Keratinocyte (primary cell): ENCODE data around the gene ABHD4. TPM values are rescaled to one million over a fixed set of nuclear protein-coding genes. Genes with fewer than 3 reads are reported as not detected.
"Not testable (repeated sequence)": the region's sequence is repeated elsewhere in the genome, so short reads cannot be mapped to it uniquely, and the experiment has no call there.

Experiments
- DNase-seq: peaks from one replicate; pipeline ENCODE4 v3.0.0-alpha.2; 2011; ENCODE audit warnings: low read depth, missing footprints, low spot score
- FAIRE-seq: peaks from 2 replicates; lab custom pipeline; 2011; peaks lifted over from hg19 to GRCh38; lab: Jason Lieb, UNC
- H2AFZ ChIP-seq: 2 replicates; pipeline ENCODE4 v1.6.0; 2012; ENCODE audit warnings: low read length, control low read depth, inconsistent platforms; ENCODE audit not compliant: control insufficient read depth
- H3K27ac ChIP-seq: 2 replicates; pipeline ENCODE4 v1.5.1; 2011; ENCODE audit warnings: low read length; ENCODE audit not compliant: control insufficient read depth, insufficient read depth
- H3K27me3 ChIP-seq: 3 replicates; pipeline ENCODE4 v1.6.0; 2011; ENCODE audit warnings: low read length; ENCODE audit not compliant: control insufficient read depth, insufficient read depth; ENCODE audit errors: extremely low read depth
- H3K36me3 ChIP-seq, 2 experiments: 2 replicates in 1 of 2; 3 replicates in 1 of 2; pipeline ENCODE4 v1.5.1; 2011; ENCODE audit warnings: low read length in 2 of 2, mild to moderate bottlenecking in 1 of 2; ENCODE audit not compliant: control insufficient read depth in 2 of 2, insufficient read depth in 2 of 2; ENCODE audit errors: extremely low read depth in 1 of 2
- H3K4me1 ChIP-seq: 3 replicates; pipeline ENCODE4 v1.5.1; 2011; ENCODE audit warnings: low read length; ENCODE audit not compliant: control insufficient read depth, insufficient read depth; ENCODE audit errors: extremely low read depth
- H3K4me2 ChIP-seq: 3 replicates; pipeline ENCODE4 v1.6.0; 2011; ENCODE audit warnings: low read depth, low read length; ENCODE audit not compliant: control insufficient read depth, insufficient read depth; ENCODE audit errors: extremely low read depth
- H3K4me3 ChIP-seq, 3 experiments: fragments of 200-600 bp in 1 of 3; sonication (generic) in 1 of 3; 2 replicates in 2 of 3; 3 replicates in 1 of 3; pipeline ENCODE4 v1.5.1; 2011 to 2016; ENCODE audit warnings: low read length in 3 of 3, mild to moderate bottlenecking in 3 of 3, control low read depth in 2 of 3, inconsistent platforms in 1 of 3, low read depth in 1 of 3, mixed read lengths in 1 of 3, mixed run types in 1 of 3, moderate library complexity in 1 of 3; ENCODE audit not compliant: control insufficient read depth in 2 of 3, insufficient read depth in 2 of 3; ENCODE audit errors: extremely low read depth in 1 of 3
- H3K79me2 ChIP-seq: 2 replicates; pipeline ENCODE4 v1.6.0; 2012; ENCODE audit warnings: low read length; ENCODE audit not compliant: control insufficient read depth, insufficient read depth
- H3K9ac ChIP-seq: 3 replicates; pipeline ENCODE4 v1.6.0; 2011; ENCODE audit warnings: low read length; ENCODE audit not compliant: control insufficient read depth, insufficient read depth; ENCODE audit errors: extremely low read depth
- H3K9me1 ChIP-seq: 3 replicates; pipeline ENCODE4 v1.6.0; 2011; ENCODE audit warnings: low read length; ENCODE audit not compliant: control insufficient read depth, insufficient read depth; ENCODE audit errors: extremely low read depth
- H3K9me3 ChIP-seq: 2 replicates; pipeline ENCODE4 v1.5.1; 2012; ENCODE audit warnings: low read depth, low read length; ENCODE audit not compliant: control insufficient read depth
- H4K20me1 ChIP-seq: 3 replicates; pipeline ENCODE4 v1.6.0; 2011; ENCODE audit warnings: low read length; ENCODE audit not compliant: control insufficient read depth, insufficient read depth; ENCODE audit errors: extremely low read depth
- EZH2 ChIP-seq: IDR thresholded peaks from one replicate; pipeline ENCODE4 v1.6.1; 2012; ENCODE audit warnings: inconsistent platforms, mild to moderate bottlenecking, low read length, moderate library complexity
- dilution Hi-C: fragments of 300-500 bp; cut with MboI; formaldehyde crosslinking; loops from one replicate; pipeline ENCODE4 v1.7.0; 2020; ENCODE audit warnings: low sequenced_read_pairs; ENCODE audit not compliant: extremely low pct_ligation_motif_present
- polyA plus RNA-seq, 5 experiments: library from polyadenylated mRNA; depleted of rRNA in 3 of 5; stranded (reverse) in 3 of 5; stranded (forward) in 1 of 5; unstranded in 1 of 5; fragments of >200 nt; gene quantifications; 1 replicate in 1 of 5; 2 replicates in 3 of 5; 3 replicates in 1 of 5; pipeline versions ENCODE4 v1.2.1 to v1.2.3, GENCODE V29; 2011 to 2012; ENCODE audit warnings: missing spikeins in 2 of 5, low read depth in 1 of 5, low replicate concordance in 1 of 5
- TF ChIP-seq, protein P1 (sequence below), 3 experiments: IDR thresholded peaks in 1 of 3; conservative IDR thresholded peaks in 1 of 3; optimal IDR thresholded peaks in 1 of 3; 2 replicates in 2 of 3; 3 replicates in 1 of 3; pipeline versions ENCODE3 to v1.5.1; 2011; ENCODE audit warnings: low read length in 3 of 3, mild to moderate bottlenecking in 3 of 3, moderate library complexity in 2 of 3, control low read depth in 1 of 3, inconsistent platforms in 1 of 3; ENCODE audit not compliant: insufficient read depth in 2 of 3; ENCODE audit errors: extremely low read depth in 1 of 3

The ABHD4 gene
- polyA plus RNA-seq, 1 donor (not counting 4 experiments of a cell fraction or from before 2014, with no cell fraction given): 17.7 TPM

- FAIRE-seq: no peak
- peaks cover 15% of the 10 kb centered on the region for H3K4me1 ChIP-seq
- H3K36me3 ChIP-seq: peaks cover 0 to 4% of the 10 kb centered on the region in 2 experiments
- peaks cover 9% of the 10 kb centered on the region for H4K20me1 ChIP-seq
- no peaks in the 10 kb centered on the region for H3K9me3 ChIP-seq
- TF ChIP-seq, protein P1, sequence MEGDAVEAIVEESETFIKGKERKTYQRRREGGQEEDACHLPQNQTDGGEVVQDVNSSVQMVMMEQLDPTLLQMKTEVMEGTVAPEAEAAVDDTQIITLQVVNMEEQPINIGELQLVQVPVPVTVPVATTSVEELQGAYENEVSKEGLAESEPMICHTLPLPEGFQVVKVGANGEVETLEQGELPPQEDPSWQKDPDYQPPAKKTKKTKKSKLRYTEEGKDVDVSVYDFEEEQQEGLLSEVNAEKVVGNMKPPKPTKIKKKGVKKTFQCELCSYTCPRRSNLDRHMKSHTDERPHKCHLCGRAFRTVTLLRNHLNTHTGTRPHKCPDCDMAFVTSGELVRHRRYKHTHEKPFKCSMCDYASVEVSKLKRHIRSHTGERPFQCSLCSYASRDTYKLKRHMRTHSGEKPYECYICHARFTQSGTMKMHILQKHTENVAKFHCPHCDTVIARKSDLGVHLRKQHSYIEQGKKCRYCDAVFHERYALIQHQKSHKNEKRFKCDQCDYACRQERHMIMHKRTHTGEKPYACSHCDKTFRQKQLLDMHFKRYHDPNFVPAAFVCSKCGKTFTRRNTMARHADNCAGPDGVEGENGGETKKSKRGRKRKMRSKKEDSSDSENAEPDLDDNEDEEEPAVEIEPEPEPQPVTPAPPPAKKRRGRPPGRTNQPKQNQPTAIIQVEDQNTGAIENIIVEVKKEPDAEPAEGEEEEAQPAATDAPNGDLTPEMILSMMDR (optimal IDR thresholded peaks at IDR 0.05 in 1 of 3, IDR thresholded peaks at IDR 0.05 in 1 of 3, conservative IDR thresholded peaks at IDR 0.05 in 1 of 3; ENCODE audit: extremely low read depth in 1 of 3, insufficient read depth in 2 of 3, low read length in 3 of 3): no peak
- no peak for TF ChIP-seq EZH2
- H2AFZ ChIP-seq: no peak overlapping the region
- peaks cover 59% of the 10 kb centered on the region for H3K79me2 ChIP-seq
- DNase-seq: no peak
- no peak overlapping the region for H3K27ac ChIP-seq
- peak overlapping the region; percentile 89 for H3K4me2 ChIP-seq
- dilution Hi-C loops: no loop called here
- H3K9me1 ChIP-seq: peaks cover 2% of the 10 kb centered on the region
- H3K9ac ChIP-seq: no peak overlapping the region
- H3K27me3 ChIP-seq: no peaks in the 10 kb centered on the region
- no peak overlapping the region for H3K4me3 ChIP-seq
Observed at GRCh38 chr14:22587247-22587646, 10.9 kb upstream of the ABHD4 start.

- Histone ChIP-seq H3K27ac (peak overlapping the region; percentile 89), H3K9ac (peak overlapping the region; percentile 92), H3K4me1 (peaks cover 15% of the 10 kb centered on the region), H3K4me2 (peak overlapping the region; percentile 89), H3K79me2 (peaks cover 58% of the 10 kb centered on the region), H3K4me3 (peak overlapping the region; percentile 77 to 96 (median 81))
- H2AFZ ChIP-seq, H4K20me1 ChIP-seq, H3K36me3 ChIP-seq, FAIRE-seq, H3K9me1 ChIP-seq, H3K27me3 ChIP-seq, DNase-seq, H3K9me3 ChIP-seq, dilution Hi-C loops: not testable (repeated sequence)
Observed at GRCh38 chr14:22587677-22588422, 10.2 kb upstream of the ABHD4 start.
